GM12878 (cell line): Measurements from ENCODE around the gene NECTIN1. TPM values are rescaled to one million over a fixed set of nuclear protein-coding genes. Genes with fewer than 3 reads are reported as not detected.

ENCODE experiments used
- ATAC-seq: fragments of 200-7000 bp; cut with Tn5 transposase; 3 replicates; pipeline ENCODE4 v1.9.1; 2020; ENCODE audit warnings: mild to moderate bottlenecking, moderate library complexity
- BruUV-seq: library from RNA; stranded (reverse); fragments of 400-500 nt; replicated peaks from 2 replicates; lab custom pipeline; 2021; lab: Mats Ljungman, UMichigan
- CTCF ChIA-PET: fragments of 300-600 bp; sonication (Branson Sonifier 250); formaldehyde crosslinking; extraction: SDS; loops from one replicate; lab custom pipeline; 2021; ENCODE audit warnings: inconsistent platforms; lab: Yijun Ruan, JAX
- POLR2A ChIA-PET: fragments of 350-600 bp; formaldehyde crosslinking; extraction: SDS; loops from one replicate; lab custom pipeline; 2021; ENCODE audit warnings: inconsistent platforms; lab: Charles Lee
- RAD21 ChIA-PET: fragments of 300-600 bp; sonication (Branson Sonifier 250); formaldehyde crosslinking; loops from one replicate; lab custom pipeline; 2023; ENCODE audit warnings: antibody characterized with exemption; ENCODE audit not compliant: unreplicated experiment; lab: Charles Lee
- SMC1A ChIA-PET: fragments of 300-600 bp; sonication (Branson Sonifier 250); formaldehyde crosslinking; loops from one replicate; lab custom pipeline; 2023; ENCODE audit not compliant: unreplicated experiment, uncharacterized antibody; lab: Charles Lee
- DNase-seq: peaks from one replicate; pipeline ENCODE4 v3.0.0-alpha.2; 2011; ENCODE audit warnings: low read depth, low spot score
- FAIRE-seq: peaks from 3 replicates; lab custom pipeline; 2011; peaks lifted over from hg19 to GRCh38; lab: Jason Lieb, UNC
- H2AFZ ChIP-seq: 2 replicates; pipeline ENCODE4 v1.6.0; 2011; ENCODE audit warnings: low read depth, low read length, control low read depth; ENCODE audit not compliant: control insufficient read depth
- H3K27ac ChIP-seq: 2 replicates; pipeline ENCODE4 v1.5.1; 2011; ENCODE audit warnings: control low read depth; ENCODE audit not compliant: control insufficient read depth, insufficient read depth
- H3K27me3 ChIP-seq, 2 experiments: replicated peaks in 1 of 2; 2 replicates each; pipeline versions ENCODE4 v1.6.0 to v1.6.1; 2011; ENCODE audit warnings: low read length in 1 of 2; ENCODE audit not compliant: control insufficient read depth in 2 of 2, insufficient read depth in 2 of 2
- H3K36me3 ChIP-seq, 2 experiments: 2 replicates each; pipeline ENCODE4 v1.5.1; 2011; ENCODE audit warnings: low read length in 1 of 2; ENCODE audit not compliant: control insufficient read depth in 2 of 2, insufficient read depth in 2 of 2
- H3K4me1 ChIP-seq: 2 replicates; pipeline ENCODE4 v1.6.1; 2011; ENCODE audit warnings: mild to moderate bottlenecking, low read length, moderate library complexity, mixed read lengths; ENCODE audit not compliant: control insufficient read depth, insufficient read depth
- H3K4me2 ChIP-seq: 2 replicates; pipeline ENCODE4 v1.6.0; 2011; ENCODE audit warnings: control low read depth; ENCODE audit not compliant: control insufficient read depth, insufficient read depth
- H3K4me3 ChIP-seq: fragments of 200-600 bp; sonication (generic); 2 replicates; pipeline ENCODE4 v1.5.1; 2016
- H3K79me2 ChIP-seq: 2 replicates; pipeline ENCODE4 v1.6.0; 2011; ENCODE audit warnings: low read length; ENCODE audit not compliant: control insufficient read depth, insufficient read depth
- H3K9ac ChIP-seq: 2 replicates; pipeline ENCODE4 v1.8.0; 2011; ENCODE audit warnings: low read length, control low read depth, mixed read lengths; ENCODE audit not compliant: control insufficient read depth, insufficient read depth
- H3K9me3 ChIP-seq: replicated peaks from 3 replicates; pipeline ENCODE4 v1.5.1; 2011; ENCODE audit warnings: mild to moderate bottlenecking, low read length; ENCODE audit not compliant: control insufficient read depth, insufficient read depth
- H4K20me1 ChIP-seq: 2 replicates; pipeline ENCODE4 v1.6.0; 2011; ENCODE audit not compliant: control insufficient read depth, insufficient read depth
- CBX3 ChIP-seq: fragments of 200-600 bp; sonication (generic); IDR thresholded peaks from 2 replicates; pipeline ENCODE4 v1.6.1; 2016; ENCODE audit warnings: low read depth, borderline replicate concordance
- CREM ChIP-seq: IDR thresholded peaks from 2 replicates; pipeline ENCODE4 v1.6.1; 2014; ENCODE audit warnings: antibody characterized with exemption, low read depth
- EED ChIP-seq: sonication (generic); IDR thresholded peaks from 2 replicates; pipeline ENCODE4 v1.6.1; 2016; ENCODE audit warnings: antibody characterized with exemption, low read depth
- NR2C2 ChIP-seq: IDR thresholded peaks from 2 replicates; pipeline ENCODE4 v1.6.1; 2011; ENCODE audit warnings: borderline replicate concordance, low read depth; ENCODE audit not compliant: control insufficient read depth, insufficient read length
- WGBS: methylation state at CpG from one replicate; pipeline ENCODE4 v1.1.6; 2016; ENCODE audit warnings: low lambda C conversion rate; ENCODE audit not compliant: insufficient replicate concordance, insufficient coverage; ENCODE audit errors: missing lambda C conversion rate; 5-methylcytosine and 5-hydroxymethylcytosine counted together
- in situ Hi-C: fragments of 300-500 bp; cut with MboI; formaldehyde crosslinking; loops from 9 replicates; pipeline ENCODE4 v1.14.3; 2018; ENCODE audit warnings: mixed read lengths
- intact Hi-C: fragments of 100-400 bp; cut with micrococcal nuclease; formaldehyde crosslinking; loops from one replicate; pipeline ENCODE4 v1.14.2; 2022; ENCODE audit not compliant: unreplicated experiment
- polyA plus RNA-seq, 11 experiments: library from polyadenylated mRNA; depleted of rRNA in 4 of 11; unstranded in 6 of 11; stranded (reverse) in 5 of 11; fragments of >200 nt; fragmentation: Nextera tagmentation in 4 of 11; fragmentation: Illumina TruSeq in 1 of 11; extraction: Ambion mirVana in 4 of 11; extraction: Trizol in 1 of 11; gene quantifications; 1 replicate in 1 of 11; 2 replicates in 10 of 11; pipeline versions ENCODE4 v1.2.1 to v1.2.3, GENCODE V29; 2011 to 2016; ENCODE audit warnings: inconsistent platforms in 2 of 11, missing spikeins in 2 of 11, low read depth in 1 of 11
- total RNA-seq, 4 experiments: library from RNA; depleted of rRNA in 3 of 4; stranded (reverse); fragments of >200 nt in 3 of 4; fragmentation: Illumina TruSeq in 1 of 4; extraction: Trizol in 1 of 4; gene quantifications; 2 replicates each; pipeline versions ENCODE4 v1.2.1 to v1.2.3, GENCODE V29; 2013 to 2021

NECTIN1 gene
- total and polyA plus RNA-seq, 10 of the 15 experiments (the other 5 are each of a cell fraction or from before 2014, with no cell fraction given), result 0.97 to 9.2 (median 2.3) TPM

GRCh38 chr11:119679346-119679745 lies 49.7 kb downstream of the NECTIN1 start:
- Histone ChIP-seq H4K20me1 (no peaks in the 10 kb centered on the region), H3K4me1 (peaks cover 12% of the 10 kb centered on the region), H3K9me3 (no peaks in the 10 kb centered on the region; the same call in 2 of the 3 replicates), H3K79me2 (no peaks in the 10 kb centered on the region), H3K4me2 (no peak overlapping the region), H3K9ac (no peak overlapping the region), H3K27me3 (no peaks in the 10 kb centered on the region), H3K27ac (no peak overlapping the region), H2AFZ (no peak overlapping the region), H3K36me3 (peaks cover 4 to 26% of the 10 kb centered on the region in 2 experiments; a peak in 3 of 4 replicates), H3K4me3 (no peak overlapping the region)
- ATAC-seq (no peak), DNase-seq (no peak), FAIRE-seq (no peak)
- POLR2A ChIA-PET, result no interaction called here
- CTCF ChIA-PET, result interaction anchor here (0.7 kb wide), 2 partner anchors 12 to 50 kb away, joined by 3 read pairs; partner anchors contain the start of gene NECTIN1
- intact Hi-C loops, result no loop called here
- 67% methylated on average over 7 of the region's 7 CpGs for WGBS
- SMC1A ChIA-PET, result no interaction called here
- TF ChIP-seq CBX3 (no peak), EED (no peak)
- RAD21 ChIA-PET, result no interaction called here
- no TSS peak for BruUV-seq
- in situ Hi-C loops, result no loop called here

- intact Hi-C loops, result no loop called here
- in situ Hi-C loops, result no loop called here
- no peak overlapping the region for H3K4me3 ChIP-seq
- CTCF ChIA-PET, result interaction anchor here (1.0 kb wide), 1 partner anchor 16 kb away, joined by 3 read pairs; no protein-coding TSS in a partner anchor
- H3K79me2 ChIP-seq, result no peaks in the 10 kb centered on the region
- H4K20me1 ChIP-seq, result no peaks in the 10 kb centered on the region
- no peaks in the 10 kb centered on the region for H3K27me3 ChIP-seq
- H3K36me3 ChIP-seq, result peaks cover 4 to 26% of the 10 kb centered on the region in 2 experiments; a peak in 3 of 4 replicates
- SMC1A ChIA-PET, result no interaction called here
- 82% methylated on average over 21 of the region's 21 CpGs for WGBS
- H3K9ac ChIP-seq, result no peak overlapping the region
- no peak for TF ChIP-seq NR2C2
- TF ChIP-seq CREM, result no peak
- TF ChIP-seq, all 136 proteins: peak for 0
- no peak overlapping the region for H3K4me2 ChIP-seq
- POLR2A ChIA-PET, result no interaction called here
- no peak for FAIRE-seq
- H3K4me1 ChIP-seq, result peaks cover 17% of the 10 kb centered on the region
- no peak for DNase-seq
- H3K9me3 ChIP-seq, result no peaks in the 10 kb centered on the region; the same call in 2 of the 3 replicates
- BruUV-seq, result no TSS peak
- RAD21 ChIA-PET, result no interaction called here
- no peak overlapping the region for H2AFZ ChIP-seq
- no peak for ATAC-seq
- H3K27ac ChIP-seq, result no peak overlapping the region
Observed at GRCh38 chr11:119678351-119678750, 50.6 kb downstream of the NECTIN1 start.
